Epidermal melanocyte (primary cell): ENCODE measurements around the gene RBM12.

Experiments used
- DNase-seq: peaks from one replicate; pipeline ENCODE4 v3.0.0; 2011; ENCODE audit warnings: low spot score; ENCODE audit not compliant: insufficient read length

The RBM12 gene

GRCh38 chr20:35620818-35621559 lies 43.7 kb downstream of the RBM12 start:
- DNase-seq = no peak

- DNase-seq = peak; percentile 72
Measured at GRCh38 chr20:35619196-35620095, 45.3 kb downstream of the RBM12 start.

- DNase-seq = no peak
Measured at GRCh38 chr20:35618263-35619131, 46.2 kb downstream of the RBM12 start.

GRCh38 chr20:35617397-35618262 lies 47.1 kb downstream of the RBM12 start:
- no peak for DNase-seq

- peak; percentile 67 for DNase-seq
Measured at GRCh38 chr20:35616465-35617396, 48.0 kb downstream of the RBM12 start.

GRCh38 chr20:35615667-35616464 lies 48.8 kb downstream of the RBM12 start, which contains the start of gene SPAG4:
SPAG4 (plus strand) TSS chr20:35615829; CDS start chr20:35616004, 175 bp downstream.
- peak; percentile 95 for DNase-seq

GRCh38 chr20:35611482-35611881 lies 53.2 kb downstream of the RBM12 start:
- DNase-seq = no peak

- DNase-seq = no peak
Measured at GRCh38 chr20:35610833-35611427, 53.8 kb downstream of the RBM12 start.

- DNase-seq = no peak
Measured at GRCh38 chr20:35607003-35607735, 57.5 kb downstream of the RBM12 start.

GRCh38 chr20:35606127-35606526 lies 58.6 kb downstream of the RBM12 start:
- DNase-seq = no peak

- no peak for DNase-seq
Measured at GRCh38 chr20:35604449-35604747, 60.3 kb downstream of the RBM12 start.

- DNase-seq = no peak
Measured at GRCh38 chr20:35603695-35604448, 60.8 kb downstream of the RBM12 start.

GRCh38 chr20:35602851-35603495 lies 61.7 kb downstream of the RBM12 start:
- no peak for DNase-seq

- no peak for DNase-seq
Measured at GRCh38 chr20:35601990-35602389, 62.7 kb downstream of the RBM12 start.

- peak; percentile 60 for DNase-seq
Measured at GRCh38 chr20:35600993-35601973, 63.4 kb downstream of the RBM12 start.
